ENCODE results near the gene AFF3.

AFF3 gene

DNA sequence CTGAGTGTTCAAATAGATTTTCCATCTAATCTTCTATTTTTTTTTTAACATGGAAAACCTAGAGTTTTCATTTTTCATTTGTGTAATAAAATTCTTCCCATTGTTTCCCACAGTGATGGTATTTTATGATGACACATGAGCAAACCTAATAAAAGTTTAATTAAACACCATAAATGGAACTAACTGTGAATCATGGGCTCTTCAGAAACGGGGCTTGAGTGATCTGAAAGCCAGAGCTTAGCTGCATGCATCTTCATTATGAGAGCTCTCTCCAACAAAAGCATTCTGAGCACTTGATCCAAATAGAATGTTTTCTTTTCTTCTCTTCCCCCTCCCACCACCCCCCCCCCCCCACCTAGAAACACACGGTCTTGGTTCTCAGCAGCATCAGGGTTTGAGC lies 570.4 kb downstream of the AFF3 start:
- Histone ChIP-seq H3K4me1 (ENCODE audit: control insufficient read depth, insufficient read depth, low read length) (peaks cover 5% of the 10 kb centered on the region), H3K4me3 (ENCODE audit: low read depth, low read length) (no peak overlapping the region), H3K9me3 (ENCODE audit: control insufficient read depth, insufficient read depth, low read length) (no peaks in the 10 kb centered on the region), H3K36me3 (ENCODE audit: control insufficient read depth, insufficient read depth, low read length) (no peaks in the 10 kb centered on the region), H3K9ac (ENCODE audit: low read depth, low read length) (no peak overlapping the region), H3K27me3 (ENCODE audit: control insufficient read depth, insufficient read depth, low read length) (no peaks in the 10 kb centered on the region)

DNA sequence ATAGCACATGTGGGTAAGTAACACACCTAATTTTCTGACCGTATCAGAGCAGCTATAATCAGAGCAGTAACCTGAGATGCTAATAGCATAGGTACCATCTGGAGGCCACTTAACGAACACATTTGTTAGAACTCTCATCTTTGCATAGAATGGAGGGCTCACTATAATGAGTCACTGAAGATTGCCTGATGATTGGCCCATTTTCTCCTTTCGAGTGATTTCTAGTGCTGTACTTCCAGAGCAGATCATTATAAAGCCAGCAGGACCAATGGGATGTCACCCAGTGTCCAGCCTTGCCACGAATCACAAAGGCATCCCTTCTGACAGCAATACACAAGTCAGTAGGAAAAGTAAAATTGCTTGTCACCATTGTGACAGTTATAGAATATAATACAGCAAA lies 570.9 kb downstream of the AFF3 start:
- Histone ChIP-seq H3K4me3 (ENCODE audit: low read depth, low read length) (no peak overlapping the region), H3K9ac (ENCODE audit: low read depth, low read length) (no peak overlapping the region), H3K36me3 (ENCODE audit: control insufficient read depth, insufficient read depth, low read length) (no peaks in the 10 kb centered on the region), H3K9me3 (ENCODE audit: control insufficient read depth, insufficient read depth, low read length) (no peaks in the 10 kb centered on the region), H3K4me1 (ENCODE audit: control insufficient read depth, insufficient read depth, low read length) (peaks cover 5% of the 10 kb centered on the region), H3K27me3 (ENCODE audit: control insufficient read depth, insufficient read depth, low read length) (no peaks in the 10 kb centered on the region)

- Histone ChIP-seq H3K4me1 (ENCODE audit: control insufficient read depth, insufficient read depth, low read length) (peaks cover 5% of the 10 kb centered on the region), H3K4me3 (ENCODE audit: low read depth, low read length) (no peak overlapping the region), H3K9me3 (ENCODE audit: control insufficient read depth, insufficient read depth, low read length) (no peaks in the 10 kb centered on the region), H3K27me3 (ENCODE audit: control insufficient read depth, insufficient read depth, low read length) (no peaks in the 10 kb centered on the region), H3K9ac (ENCODE audit: low read depth, low read length) (no peak overlapping the region), H3K36me3 (ENCODE audit: control insufficient read depth, insufficient read depth, low read length) (no peaks in the 10 kb centered on the region)
Observed at GRCh38 chr2:99571021-99571420, 571.4 kb downstream of the AFF3 start.

DNA sequence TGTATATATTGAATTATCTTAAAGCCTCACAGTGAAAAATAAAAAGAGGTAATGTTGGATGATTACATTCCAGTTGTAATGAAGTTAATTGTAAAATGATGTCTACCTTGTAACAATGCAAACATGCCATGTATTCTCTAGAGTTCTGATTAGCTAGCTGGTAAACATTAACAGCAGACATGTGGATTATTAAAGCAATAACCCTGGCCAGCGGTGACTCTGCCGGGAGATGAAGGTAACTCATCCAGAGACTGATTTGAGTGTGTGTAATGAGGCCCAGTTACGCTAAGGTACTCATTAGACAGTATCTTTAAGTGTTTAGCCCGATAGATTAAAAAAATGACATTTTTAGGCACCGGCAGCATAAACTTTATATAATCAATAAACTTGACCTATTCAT lies 573.0 kb downstream of the AFF3 start:
- H3K4me3 ChIP-seq (ENCODE audit: low read depth, low read length): no peak overlapping the region
- H3K9ac ChIP-seq (ENCODE audit: low read depth, low read length): no peak overlapping the region
- no peaks in the 10 kb centered on the region for H3K36me3 ChIP-seq (ENCODE audit: control insufficient read depth, insufficient read depth, low read length)
- no peaks in the 10 kb centered on the region for H3K9me3 ChIP-seq (ENCODE audit: control insufficient read depth, insufficient read depth, low read length)
- H3K27me3 ChIP-seq (ENCODE audit: control insufficient read depth, insufficient read depth, low read length): no peaks in the 10 kb centered on the region
- peaks cover 5% of the 10 kb centered on the region for H3K4me1 ChIP-seq (ENCODE audit: control insufficient read depth, insufficient read depth, low read length)

- H3K4me3 ChIP-seq (ENCODE audit: low read depth, low read length): no peak overlapping the region
- no peaks in the 10 kb centered on the region for H3K4me1 ChIP-seq (ENCODE audit: control insufficient read depth, insufficient read depth, low read length)
- no peaks in the 10 kb centered on the region for H3K9me3 ChIP-seq (ENCODE audit: control insufficient read depth, insufficient read depth, low read length)
- H3K9ac ChIP-seq (ENCODE audit: low read depth, low read length): no peak overlapping the region
- no peaks in the 10 kb centered on the region for H3K36me3 ChIP-seq (ENCODE audit: control insufficient read depth, insufficient read depth, low read length)
- no peaks in the 10 kb centered on the region for H3K27me3 ChIP-seq (ENCODE audit: control insufficient read depth, insufficient read depth, low read length)
Observed at GRCh38 chr2:99565227-99565626, 577.2 kb downstream of the AFF3 start.

- no peaks in the 10 kb centered on the region for H3K4me1 ChIP-seq (ENCODE audit: control insufficient read depth, insufficient read depth, low read length)
- H3K9me3 ChIP-seq (ENCODE audit: control insufficient read depth, insufficient read depth, low read length): no peaks in the 10 kb centered on the region
- no peak overlapping the region for H3K4me3 ChIP-seq (ENCODE audit: low read depth, low read length)
- no peaks in the 10 kb centered on the region for H3K36me3 ChIP-seq (ENCODE audit: control insufficient read depth, insufficient read depth, low read length)
- H3K27me3 ChIP-seq (ENCODE audit: control insufficient read depth, insufficient read depth, low read length): no peaks in the 10 kb centered on the region
- no peak overlapping the region for H3K9ac ChIP-seq (ENCODE audit: low read depth, low read length)
Observed at GRCh38 chr2:99562516-99562915, 579.9 kb downstream of the AFF3 start.

DNA sequence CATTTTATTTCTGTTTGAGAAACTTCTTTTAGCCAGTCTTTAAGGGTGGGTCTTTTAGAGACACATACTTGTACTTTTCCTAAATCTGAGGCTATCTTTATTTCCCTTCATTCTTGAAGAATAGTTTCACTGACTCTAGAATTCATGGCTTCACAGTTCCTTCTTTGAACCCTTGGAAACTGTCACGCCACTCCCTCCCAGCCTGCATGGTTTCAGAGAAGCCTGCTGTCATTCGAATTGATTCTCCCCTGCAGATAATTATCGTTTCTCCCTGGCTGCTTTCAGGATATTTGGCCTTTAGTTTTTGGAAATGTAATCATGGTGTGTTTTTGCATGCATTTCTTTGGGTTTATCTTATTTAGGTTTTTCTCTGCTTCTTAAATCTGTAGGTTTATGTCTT lies 580.6 kb downstream of the AFF3 start:
- Histone ChIP-seq H3K9ac (ENCODE audit: low read depth, low read length) (no peak overlapping the region), H3K36me3 (ENCODE audit: control insufficient read depth, insufficient read depth, low read length) (no peaks in the 10 kb centered on the region), H3K27me3 (ENCODE audit: control insufficient read depth, insufficient read depth, low read length) (no peaks in the 10 kb centered on the region), H3K4me1 (ENCODE audit: control insufficient read depth, insufficient read depth, low read length) (no peaks in the 10 kb centered on the region), H3K9me3 (ENCODE audit: control insufficient read depth, insufficient read depth, low read length) (no peaks in the 10 kb centered on the region), H3K4me3 (ENCODE audit: low read depth, low read length) (no peak overlapping the region)

DNA sequence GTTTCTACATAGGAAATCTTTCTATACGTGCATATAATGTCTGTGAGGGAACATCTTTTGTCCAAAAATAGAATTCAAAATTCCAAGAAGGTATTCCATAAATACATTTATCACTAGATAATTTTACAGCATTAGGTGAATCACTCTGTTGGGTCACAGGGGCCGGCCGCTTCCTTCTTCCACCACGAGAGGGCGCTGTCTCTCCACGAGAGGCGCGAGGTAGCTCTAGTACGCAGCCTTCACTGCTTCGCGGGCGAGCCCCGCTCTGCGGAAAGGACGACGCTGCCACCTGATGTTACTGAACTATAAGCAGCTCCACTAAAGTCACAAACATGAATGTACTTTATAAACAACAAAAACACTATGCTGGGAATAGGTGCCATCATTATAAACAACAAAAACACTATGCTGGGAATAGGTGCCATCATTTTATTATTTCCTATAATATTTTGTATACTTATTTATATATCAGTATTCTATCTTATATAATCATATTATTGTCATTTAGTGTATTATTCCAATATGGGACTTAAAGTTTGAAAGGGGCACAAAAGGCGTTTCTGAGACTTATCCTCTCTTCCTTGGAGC lies 583.2 kb downstream of the AFF3 start:
- Histone ChIP-seq H3K27me3 (ENCODE audit: control insufficient read depth, insufficient read depth, low read length) (no peaks in the 10 kb centered on the region), H3K36me3 (ENCODE audit: control insufficient read depth, insufficient read depth, low read length) (no peaks in the 10 kb centered on the region), H3K4me1 (ENCODE audit: control insufficient read depth, insufficient read depth, low read length) (peaks cover 15% of the 10 kb centered on the region), H3K4me3 (ENCODE audit: low read depth, low read length) (no peak overlapping the region), H3K9me3 (ENCODE audit: control insufficient read depth, insufficient read depth, low read length) (no peaks in the 10 kb centered on the region), H3K9ac (ENCODE audit: low read depth, low read length) (no peak overlapping the region)

DNA sequence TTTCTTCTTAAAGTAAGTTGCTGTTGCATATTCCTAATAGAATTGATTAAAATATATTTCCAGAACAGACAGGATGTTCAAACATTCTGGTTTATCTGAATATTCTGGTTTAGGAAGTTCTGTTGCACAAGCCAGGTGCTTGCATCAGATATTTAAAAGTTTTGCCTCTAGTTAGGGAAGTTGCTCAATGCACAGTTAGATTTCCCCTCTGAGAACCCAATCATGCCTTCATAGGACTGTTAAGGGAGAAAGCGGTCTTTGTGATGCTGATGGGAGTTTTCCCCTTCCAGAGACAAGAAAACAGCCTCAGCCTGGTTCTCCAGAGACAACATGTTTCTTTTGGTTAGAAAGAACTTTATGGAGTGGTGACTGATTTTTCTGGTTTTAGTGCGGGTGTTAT lies 587.0 kb downstream of the AFF3 start:
- H3K36me3 ChIP-seq (ENCODE audit: control insufficient read depth, insufficient read depth, low read length): no peaks in the 10 kb centered on the region
- no peak overlapping the region for H3K9ac ChIP-seq (ENCODE audit: low read depth, low read length)
- peaks cover 18% of the 10 kb centered on the region for H3K4me1 ChIP-seq (ENCODE audit: control insufficient read depth, insufficient read depth, low read length)
- H3K9me3 ChIP-seq (ENCODE audit: control insufficient read depth, insufficient read depth, low read length): no peaks in the 10 kb centered on the region
- no peaks in the 10 kb centered on the region for H3K27me3 ChIP-seq (ENCODE audit: control insufficient read depth, insufficient read depth, low read length)
- H3K4me3 ChIP-seq (ENCODE audit: low read depth, low read length): no peak overlapping the region

DNA sequence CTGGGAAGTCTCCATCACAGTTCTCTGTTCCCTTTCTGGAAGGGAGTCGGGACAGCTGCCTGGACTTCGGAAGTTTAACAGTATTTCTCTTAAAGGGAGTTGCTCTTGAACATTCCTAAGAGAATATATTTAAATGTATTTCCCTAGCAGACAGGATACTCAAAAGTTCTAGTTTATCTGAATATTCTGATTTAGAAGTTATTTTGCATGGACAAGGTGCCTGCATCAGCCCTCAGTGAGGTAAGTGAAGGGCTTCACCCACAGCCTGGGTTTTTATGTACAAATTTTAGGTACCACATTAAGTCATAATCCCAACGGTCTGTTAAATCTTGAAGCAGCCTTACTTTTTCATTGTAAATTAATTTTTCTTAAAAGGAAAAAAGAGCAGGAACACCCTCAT lies 587.5 kb downstream of the AFF3 start:
- peaks cover 23% of the 10 kb centered on the region for H3K4me1 ChIP-seq (ENCODE audit: control insufficient read depth, insufficient read depth, low read length)
- no peaks in the 10 kb centered on the region for H3K36me3 ChIP-seq (ENCODE audit: control insufficient read depth, insufficient read depth, low read length)
- H3K9me3 ChIP-seq (ENCODE audit: control insufficient read depth, insufficient read depth, low read length): no peaks in the 10 kb centered on the region
- no peaks in the 10 kb centered on the region for H3K27me3 ChIP-seq (ENCODE audit: control insufficient read depth, insufficient read depth, low read length)
- H3K9ac ChIP-seq (ENCODE audit: low read depth, low read length): no peak overlapping the region
- H3K4me3 ChIP-seq (ENCODE audit: low read depth, low read length): peak overlapping the region; percentile 53

- Histone ChIP-seq H3K4me3 (ENCODE audit: low read depth, low read length) (peak overlapping the region; percentile 53), H3K9ac (ENCODE audit: low read depth, low read length) (peak overlapping the region; percentile 19), H3K4me1 (ENCODE audit: control insufficient read depth, insufficient read depth, low read length) (peaks cover 23% of the 10 kb centered on the region), H3K27me3 (ENCODE audit: control insufficient read depth, insufficient read depth, low read length) (no peaks in the 10 kb centered on the region), H3K36me3 (ENCODE audit: control insufficient read depth, insufficient read depth, low read length) (no peaks in the 10 kb centered on the region), H3K9me3 (ENCODE audit: control insufficient read depth, insufficient read depth, low read length) (no peaks in the 10 kb centered on the region)
Observed at GRCh38 chr2:99554238-99554637, 588.2 kb downstream of the AFF3 start.

DNA sequence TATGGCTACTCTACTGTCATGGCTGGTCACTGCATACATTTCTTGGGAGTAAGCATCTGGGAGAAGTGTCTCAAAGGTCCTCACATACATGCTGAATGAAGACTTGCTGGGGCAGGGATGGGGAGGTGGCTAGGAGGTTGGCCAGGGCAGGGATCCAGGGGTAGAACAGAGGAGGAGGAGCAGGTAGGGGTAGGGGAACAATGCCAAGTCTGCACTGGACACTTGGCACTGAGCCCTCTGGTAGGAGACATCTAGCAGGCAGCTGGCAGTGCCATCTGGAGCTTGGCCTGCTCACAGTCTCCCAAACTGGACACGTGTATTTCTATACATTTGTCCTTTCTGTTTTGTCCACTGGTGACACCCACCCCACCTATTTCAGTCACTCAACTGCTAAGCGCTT lies 589.9 kb downstream of the AFF3 start:
- Histone ChIP-seq H3K9me3 (ENCODE audit: control insufficient read depth, insufficient read depth, low read length) (no peaks in the 10 kb centered on the region), H3K4me1 (ENCODE audit: control insufficient read depth, insufficient read depth, low read length) (peaks cover 23% of the 10 kb centered on the region), H3K27me3 (ENCODE audit: control insufficient read depth, insufficient read depth, low read length) (no peaks in the 10 kb centered on the region)

More for the DNA sequence above, 589.9 kb downstream of the AFF3 start:
- no peak overlapping the region for H3K4me3 ChIP-seq (ENCODE audit: low read depth, low read length)
- no peak overlapping the region for H3K9ac ChIP-seq (ENCODE audit: low read depth, low read length)
- no peaks in the 10 kb centered on the region for H3K36me3 ChIP-seq (ENCODE audit: control insufficient read depth, insufficient read depth, low read length)
